Cerebellar cortex (tissue), 1 donor: Measurements from ENCODE around the gene GRAMD1A.
"Not testable (repeated sequence)": the region's sequence is repeated elsewhere in the genome, so short reads cannot be mapped to it uniquely, and the experiment has no call there.

ENCODE experiments used
- DNase-seq: peaks from one replicate; pipeline ENCODE4 v3.0.0-alpha.2; 2015; ENCODE audit warnings: low spot score

Gene GRAMD1A

DNA sequence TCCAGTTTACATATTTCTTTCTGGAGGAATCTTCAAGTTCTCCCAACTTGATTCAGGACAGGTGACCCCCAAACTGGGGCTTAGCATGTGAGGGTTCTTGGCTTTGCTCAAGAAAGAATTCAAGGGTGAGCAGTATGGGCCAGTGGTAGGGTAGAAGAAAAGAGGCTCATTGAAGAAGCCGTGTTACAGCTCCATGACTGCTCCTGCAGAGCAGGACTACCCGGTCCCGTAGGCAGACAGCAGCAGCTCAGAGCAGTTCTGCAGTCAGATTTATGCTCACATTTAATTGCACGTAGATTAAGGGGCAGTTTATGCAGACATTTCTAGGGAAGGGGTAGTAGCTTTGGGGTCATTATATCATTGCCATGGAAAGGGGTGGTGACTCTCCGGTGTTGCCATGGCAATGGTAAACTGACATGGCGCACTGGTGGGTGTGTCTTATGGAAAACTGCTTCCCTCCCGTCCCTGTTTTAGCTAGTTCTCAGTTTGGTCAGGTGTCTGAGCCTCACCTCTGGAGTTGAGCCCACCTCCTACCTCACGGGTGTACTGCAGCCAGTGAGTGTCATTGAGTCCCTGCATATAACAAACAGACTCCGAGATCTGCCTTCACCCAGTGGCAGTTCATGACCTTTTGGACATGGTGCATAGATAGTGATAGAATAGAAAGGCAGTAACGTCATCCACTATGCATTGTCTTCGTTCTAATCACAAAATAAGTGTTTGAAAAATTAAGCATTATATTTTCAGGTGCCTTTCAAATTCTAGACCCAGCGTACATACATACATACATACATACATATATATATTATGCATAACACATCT, 20.1 kb upstream of the GRAMD1A start:
- DNase-seq = no peak

DNA sequence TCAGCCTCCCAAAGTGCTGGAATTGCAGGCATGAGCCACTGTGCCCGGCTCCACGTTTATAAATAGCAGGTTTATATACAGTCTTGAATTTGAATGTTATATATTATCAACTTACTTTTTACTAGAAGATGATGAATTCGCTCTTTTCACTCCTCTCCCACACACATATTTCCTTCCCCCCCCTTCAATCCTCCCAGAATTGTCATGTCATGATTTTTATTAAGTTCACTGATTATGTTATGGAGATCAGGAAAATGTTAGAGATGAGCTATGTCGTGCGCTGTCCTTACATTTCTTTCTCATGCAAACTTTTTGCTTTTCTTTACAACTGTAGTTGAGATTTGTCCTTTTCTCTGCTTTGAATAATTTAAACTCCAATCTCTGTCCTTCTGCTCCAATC, 17.8 kb upstream of the GRAMD1A start:
- no peak for DNase-seq

DNA sequence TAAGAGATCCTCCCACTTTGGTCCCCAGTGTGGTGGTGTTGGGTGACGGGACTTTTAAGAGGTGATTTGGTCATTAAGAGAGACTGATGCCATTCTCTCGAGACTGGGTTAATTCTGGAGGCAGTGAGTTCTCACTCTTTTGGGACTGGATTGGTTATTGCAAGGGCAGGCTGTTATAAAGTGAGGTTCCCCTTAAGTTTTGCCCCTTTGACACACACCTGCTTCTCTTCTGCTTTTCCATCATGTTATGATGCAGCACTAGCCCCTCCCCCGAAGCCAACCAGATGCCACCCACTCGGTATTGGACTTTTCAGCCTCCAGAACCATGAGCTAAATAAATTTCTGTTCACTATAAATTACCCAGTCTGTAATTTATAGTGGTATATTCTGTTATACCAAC, 16.3 kb upstream of the GRAMD1A start:
- DNase-seq = no peak

DNA sequence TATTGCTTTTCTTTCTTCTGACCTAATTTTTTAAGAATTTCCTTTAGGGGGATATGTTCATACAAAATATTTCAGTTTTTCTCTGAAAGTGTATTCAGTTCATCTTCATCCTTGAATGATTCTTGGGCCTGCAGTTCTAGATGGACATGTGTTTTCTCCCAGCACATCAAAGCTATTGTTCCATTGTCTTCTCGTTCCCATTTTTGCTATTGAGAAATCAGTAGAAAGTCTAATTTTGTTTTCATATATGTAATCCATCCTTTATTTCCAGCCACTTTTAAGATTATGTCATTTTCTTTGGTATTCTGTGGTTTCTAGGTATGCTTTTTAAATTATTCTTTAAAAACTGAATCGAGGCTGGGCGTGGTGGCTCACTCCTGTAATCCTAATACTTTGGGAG, 15.8 kb upstream of the GRAMD1A start:
- no peak for DNase-seq

DNA sequence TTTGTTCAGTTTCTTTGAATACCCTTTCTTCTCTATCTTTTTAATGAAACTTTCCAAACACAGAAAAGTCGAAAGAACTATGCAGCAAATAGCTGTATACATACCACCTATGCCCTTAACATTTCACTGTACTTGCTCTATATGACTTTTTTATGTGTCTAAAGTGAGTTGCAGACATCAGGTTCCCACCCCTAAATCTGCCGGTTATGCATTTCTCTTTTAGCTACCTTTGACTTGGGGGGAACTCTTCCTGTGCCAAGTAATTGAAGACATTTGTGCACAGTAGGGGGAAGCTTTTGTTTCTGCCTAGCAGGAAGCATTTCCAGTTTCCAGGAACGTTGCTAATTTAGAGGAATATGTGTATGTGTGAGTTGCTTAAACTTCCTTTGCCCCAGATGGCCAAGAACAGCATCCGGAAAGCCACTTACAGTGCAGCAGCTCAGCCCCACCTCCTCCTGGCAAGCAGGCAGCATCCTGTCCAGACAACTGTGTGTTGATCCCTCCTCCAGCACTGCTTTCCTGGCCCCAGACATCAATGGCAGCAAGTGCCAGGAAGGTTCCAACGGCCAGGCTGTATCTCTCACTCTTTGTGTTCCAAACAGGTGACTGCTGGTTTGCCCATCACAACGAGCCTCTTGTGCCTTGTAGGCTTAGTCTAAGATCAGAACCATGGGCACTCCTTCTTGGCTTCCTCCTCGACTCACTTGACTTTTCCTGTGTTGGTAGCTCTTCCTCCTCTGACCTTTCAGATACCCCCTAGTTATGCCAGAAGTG, 14.7 kb upstream of the GRAMD1A start:
- peak; percentile 94 for DNase-seq

DNA sequence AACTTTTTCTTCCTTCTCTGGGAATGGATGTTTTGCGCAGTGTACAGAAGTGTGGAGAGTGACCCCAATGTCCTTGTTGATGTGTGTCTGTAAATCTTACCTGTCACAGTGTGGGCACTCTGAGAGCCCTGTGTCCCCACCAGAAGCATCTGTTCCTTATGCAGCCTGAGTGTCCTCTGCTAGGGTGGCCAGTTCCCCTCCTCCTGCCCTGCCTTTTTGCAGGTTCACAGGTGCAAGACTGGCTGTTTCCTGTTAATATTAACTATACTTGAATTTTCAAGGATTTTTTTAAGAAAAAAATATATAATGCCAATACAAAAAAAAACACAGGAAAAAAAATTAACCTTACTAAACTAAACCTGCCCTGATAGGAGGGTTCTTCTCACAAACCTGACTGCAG, 12.0 kb upstream of the GRAMD1A start:
- DNase-seq = no peak

DNA sequence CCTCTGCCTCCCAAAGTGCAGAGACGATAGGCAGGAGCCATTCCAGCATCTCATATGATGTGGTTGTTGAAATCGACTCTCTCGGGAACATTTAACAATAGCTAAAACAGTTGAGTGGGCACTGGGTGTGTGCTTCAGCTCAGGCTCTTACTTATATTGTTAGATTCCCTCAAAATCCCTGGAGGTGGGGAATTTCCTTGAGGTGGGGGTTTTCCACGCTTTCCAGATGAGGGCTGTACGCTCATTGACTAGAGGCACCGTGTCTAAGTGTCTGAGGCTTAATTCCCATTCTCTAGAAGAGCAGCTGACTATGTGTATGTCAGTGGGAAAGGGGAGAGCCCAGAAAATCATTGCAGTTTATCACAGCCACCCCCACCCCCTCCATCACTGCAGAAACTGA, 10.8 kb upstream of the GRAMD1A start:
- no peak for DNase-seq

DNA sequence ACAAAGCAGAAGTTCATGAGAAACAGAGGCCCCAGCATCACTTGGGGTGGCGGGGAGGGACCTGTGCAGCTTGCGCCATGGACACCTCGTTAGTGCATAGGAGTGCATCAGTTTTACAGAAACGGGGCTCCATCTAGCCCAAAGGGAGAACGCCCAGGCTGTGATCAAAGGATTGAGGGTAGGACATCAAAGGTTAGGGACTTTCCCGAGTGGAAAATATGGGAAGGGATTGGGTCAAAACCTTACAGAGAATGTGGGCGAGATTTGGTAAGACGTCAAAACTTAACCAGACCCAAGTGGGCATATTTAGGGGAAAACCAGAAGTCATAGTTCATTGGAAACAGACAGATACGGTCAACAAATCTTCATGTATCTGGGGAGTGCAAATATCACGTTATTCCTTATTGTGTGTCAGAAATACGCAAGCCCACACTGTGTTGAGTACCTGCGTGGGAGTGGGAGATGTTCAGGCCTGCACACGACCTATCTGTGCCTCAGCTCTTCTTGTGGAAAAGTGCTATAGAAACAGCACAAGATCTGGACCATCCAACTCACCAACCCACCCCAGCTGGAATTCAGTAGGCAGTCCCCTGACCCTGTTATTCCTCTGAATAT, 9.4 kb upstream of the GRAMD1A start:
- DNase-seq = no peak

DNA sequence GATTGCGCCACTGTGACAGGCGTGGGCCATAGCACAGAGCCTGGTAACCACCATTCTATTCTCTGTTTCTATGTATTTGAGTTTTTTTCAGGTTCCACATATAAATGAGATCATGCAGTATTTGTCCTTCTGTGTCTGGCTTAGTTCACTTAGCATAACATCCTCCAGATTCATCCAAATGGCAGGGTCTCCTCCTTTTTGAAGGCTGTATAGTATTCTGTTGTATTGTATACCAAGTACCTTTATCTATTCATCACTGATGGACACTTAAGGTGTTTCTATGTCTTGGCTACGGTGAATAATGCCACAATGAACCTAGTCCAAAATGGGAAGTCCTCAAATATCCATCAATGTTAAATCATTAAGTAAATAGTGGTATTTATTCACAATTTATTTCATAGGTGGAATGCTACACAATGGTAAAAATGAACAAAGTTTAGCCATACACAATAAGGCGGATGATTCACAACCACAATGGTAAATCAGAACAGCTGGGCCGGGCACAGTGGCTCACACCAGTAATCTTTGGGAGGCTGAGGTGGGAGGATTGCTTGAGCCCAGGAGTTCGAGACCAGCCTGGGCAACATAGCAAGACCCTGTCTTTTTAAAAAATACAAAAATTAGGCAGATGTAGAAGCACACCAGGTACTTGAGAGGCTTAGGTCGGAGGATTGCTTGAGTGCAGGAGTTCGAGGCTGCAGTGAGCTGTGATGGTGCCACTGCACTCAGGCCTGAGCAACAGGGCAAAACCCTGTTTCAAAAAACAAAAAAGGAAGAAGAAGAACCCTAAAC, 8.4 kb upstream of the GRAMD1A start:
- no peak for DNase-seq

DNA sequence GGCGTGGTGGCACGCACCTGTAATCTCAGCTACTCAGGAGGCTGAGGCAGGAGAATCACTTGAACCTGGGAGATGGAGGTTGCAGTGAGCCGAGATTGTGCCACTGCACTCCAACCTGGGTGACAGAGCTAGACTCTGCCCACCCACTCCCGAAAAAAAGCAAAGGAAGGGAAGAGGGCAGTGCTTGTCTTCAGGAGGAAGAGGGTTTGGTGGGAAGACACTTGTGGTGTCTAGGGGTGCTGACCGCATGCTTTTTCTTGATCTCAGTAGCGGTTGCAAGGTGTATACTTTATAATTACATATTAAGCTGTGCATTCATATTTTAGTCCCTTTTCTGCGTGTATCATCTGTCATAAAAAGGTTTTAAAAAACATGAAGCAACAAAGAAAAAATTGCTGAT, 7.5 kb upstream of the GRAMD1A start:
- DNase-seq = not testable (repeated sequence)

DNA sequence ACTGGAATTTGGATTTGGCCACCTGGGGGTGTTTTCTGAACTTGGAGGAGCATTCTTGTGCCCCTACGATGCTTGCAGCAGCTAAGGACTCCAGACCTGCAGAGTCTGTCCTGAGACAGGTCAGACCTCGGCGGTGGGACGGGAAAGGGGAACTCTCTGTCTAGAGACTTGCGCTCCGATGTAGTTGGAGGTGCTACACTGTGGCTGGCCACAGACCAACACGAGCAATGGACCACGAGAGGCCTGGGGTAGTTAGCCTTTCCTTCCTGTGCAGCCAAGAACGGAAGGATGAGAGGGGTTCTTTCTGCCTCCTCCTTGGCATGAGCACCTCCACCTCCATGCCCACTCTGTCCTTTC, 5.9 kb upstream of the GRAMD1A start:
- DNase-seq = no peak

DNA sequence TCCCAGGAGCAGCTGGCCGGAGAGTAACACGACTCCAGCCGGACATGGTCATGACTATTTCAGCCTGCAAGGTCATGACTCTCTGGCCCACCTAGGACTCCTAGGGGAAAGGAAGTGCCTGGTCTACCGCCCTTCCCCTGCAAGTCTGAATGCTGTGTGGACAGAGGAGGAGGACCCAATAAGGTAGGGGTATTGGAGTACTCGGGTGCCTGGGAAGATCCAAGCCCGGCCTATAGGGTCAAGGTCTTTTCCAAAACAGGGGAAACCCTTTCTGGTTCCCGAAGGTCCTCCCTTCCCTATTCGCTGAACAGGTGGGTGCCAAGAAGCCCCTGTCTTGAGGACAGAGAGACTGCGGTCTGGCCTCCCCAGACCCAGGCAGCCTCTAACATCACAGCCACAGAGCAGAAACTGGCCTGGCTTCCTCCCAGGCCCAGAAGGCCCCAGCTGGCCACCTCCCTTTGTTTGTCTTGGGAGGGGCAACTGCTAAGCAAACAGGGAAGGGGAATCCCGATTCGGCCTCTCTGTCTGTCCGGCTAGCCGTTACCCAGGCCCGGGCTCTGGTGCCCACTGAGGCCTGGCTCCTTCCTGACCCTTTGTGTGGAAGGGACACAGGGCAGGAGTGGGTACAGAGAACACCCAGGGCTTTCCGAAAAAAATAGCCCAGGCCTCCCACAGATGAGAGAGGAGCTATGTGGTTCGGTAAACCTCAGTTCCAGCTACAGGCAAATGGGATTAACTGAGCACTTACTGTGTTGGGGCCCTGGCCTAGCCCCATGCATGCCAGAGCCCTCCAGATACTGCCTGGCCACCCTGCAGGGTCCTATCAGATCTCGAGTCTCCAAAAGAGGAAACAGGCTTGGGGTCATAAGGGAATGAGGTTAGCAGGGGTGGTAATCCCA, 5.2 kb upstream of the GRAMD1A start:
- no peak for DNase-seq

DNA sequence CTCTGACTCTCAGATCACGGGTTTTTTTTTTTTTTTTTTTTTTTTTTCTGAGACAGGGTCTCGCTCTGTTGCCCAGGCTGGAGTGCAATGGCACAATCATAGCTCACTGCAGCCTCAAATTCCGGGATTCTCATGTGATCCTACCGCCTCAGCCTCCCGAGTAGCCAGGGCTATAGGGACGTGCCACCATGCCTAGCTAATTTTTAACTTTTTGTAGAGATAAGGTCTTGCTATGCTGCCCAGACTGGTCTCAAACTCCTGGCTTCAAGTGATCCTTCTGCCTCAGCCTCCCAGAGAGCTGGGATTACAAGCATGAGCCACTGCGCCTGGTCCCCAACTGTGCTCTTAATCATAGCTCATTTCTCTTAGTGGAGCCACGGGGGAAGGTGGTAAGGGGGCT, 4.6 kb upstream of the GRAMD1A start:
- no peak for DNase-seq

DNA sequence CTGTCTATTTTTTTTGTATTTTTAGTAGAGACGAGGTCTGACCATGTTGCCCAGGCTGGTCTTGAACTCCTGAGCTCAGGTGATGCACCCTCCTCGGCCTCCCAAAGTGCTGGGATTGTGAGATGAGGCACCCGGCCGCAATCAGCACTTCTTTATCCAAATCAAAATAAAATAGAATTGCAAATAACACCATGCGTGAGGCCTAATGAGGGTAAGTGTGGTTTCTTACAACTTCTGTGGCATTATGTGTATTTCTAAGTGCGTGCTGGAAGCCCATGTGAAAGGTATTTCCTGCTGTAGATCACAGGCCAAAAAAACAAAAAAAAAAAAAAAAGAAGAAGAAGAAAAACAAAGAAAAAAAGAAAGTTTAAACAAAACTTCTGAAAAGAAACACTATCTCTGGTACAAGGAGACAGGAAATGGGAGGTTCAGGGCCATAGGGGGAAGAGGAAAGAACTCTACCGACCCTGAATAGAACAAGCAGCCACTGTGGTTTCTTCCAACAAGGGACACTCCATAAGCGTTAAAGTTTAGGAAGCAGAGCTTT, 3.0 kb upstream of the GRAMD1A start:
- DNase-seq = no peak

DNA sequence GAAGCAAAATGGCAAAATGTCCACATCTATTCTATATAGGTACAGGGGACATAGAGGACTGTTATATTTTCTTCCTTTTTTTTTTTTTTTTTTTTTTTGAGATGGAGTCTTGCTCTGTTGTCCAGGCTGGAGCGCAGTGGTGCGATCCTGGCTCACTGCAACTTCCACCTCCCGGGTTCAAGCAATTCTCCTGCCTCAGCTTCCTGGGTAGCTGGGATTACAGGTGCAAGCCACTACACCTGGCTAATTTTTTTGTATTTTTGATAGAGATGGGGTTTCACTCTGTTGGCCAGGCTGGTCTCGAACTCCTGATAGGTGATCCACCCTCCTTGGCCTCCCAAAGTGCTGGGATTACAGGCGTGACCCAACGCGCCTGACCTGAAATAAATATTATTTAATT, 1.9 kb upstream of the GRAMD1A start:
- not testable (repeated sequence) for DNase-seq

DNA sequence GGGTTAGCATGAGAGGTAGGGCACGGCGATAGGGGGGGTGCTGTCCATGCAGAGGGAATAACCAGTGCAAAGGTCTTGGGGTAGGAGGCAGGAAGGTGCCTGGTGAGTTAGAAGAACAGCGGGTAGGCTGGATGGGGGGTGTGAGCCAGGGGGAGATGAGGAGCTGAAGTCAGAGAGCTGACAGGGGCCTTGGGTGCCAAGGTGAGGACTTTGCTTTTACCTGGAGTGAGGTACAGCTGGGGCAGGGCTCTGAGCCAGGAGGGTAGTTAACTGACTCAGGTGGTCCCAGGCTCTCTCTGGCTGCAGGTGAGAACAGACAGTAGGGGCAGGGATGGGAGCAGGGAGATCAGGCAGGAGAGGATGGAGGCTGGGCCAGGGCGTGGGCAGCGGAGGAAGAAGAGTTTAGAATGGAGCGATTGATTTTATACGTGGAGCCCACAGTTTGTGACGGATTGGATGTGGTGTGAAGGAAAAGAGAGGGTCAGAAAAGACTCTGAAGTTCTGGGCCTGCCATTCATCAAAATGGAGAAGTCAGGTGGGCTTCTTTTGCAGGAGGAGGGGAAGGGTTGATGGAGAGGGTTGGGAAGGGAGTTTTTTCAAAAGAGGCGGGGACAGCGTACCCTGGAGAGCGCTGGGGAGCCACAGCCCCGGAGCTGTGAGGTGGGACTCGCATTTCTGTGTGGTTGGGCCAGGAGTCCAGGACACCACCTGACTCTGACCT, 1.2 kb upstream of the GRAMD1A start:
- no peak for DNase-seq

DNA sequence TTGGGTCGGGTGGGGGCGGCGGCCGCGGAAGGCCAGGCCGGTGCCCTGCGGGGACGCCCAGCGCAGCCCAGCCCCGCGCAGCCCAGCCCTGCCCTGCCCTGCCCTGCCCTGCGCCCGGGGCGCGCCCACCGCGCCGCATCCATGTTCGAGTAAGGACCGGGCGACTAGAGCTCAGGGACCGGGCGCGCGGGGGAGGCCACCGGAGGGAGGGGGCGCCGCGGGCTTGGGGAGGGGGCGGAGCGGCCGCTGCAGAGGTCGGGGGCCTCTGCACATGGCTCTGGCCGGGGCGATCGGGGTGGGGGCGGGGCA, 169 bp downstream of the GRAMD1A start:
- DNase-seq = no peak

DNA sequence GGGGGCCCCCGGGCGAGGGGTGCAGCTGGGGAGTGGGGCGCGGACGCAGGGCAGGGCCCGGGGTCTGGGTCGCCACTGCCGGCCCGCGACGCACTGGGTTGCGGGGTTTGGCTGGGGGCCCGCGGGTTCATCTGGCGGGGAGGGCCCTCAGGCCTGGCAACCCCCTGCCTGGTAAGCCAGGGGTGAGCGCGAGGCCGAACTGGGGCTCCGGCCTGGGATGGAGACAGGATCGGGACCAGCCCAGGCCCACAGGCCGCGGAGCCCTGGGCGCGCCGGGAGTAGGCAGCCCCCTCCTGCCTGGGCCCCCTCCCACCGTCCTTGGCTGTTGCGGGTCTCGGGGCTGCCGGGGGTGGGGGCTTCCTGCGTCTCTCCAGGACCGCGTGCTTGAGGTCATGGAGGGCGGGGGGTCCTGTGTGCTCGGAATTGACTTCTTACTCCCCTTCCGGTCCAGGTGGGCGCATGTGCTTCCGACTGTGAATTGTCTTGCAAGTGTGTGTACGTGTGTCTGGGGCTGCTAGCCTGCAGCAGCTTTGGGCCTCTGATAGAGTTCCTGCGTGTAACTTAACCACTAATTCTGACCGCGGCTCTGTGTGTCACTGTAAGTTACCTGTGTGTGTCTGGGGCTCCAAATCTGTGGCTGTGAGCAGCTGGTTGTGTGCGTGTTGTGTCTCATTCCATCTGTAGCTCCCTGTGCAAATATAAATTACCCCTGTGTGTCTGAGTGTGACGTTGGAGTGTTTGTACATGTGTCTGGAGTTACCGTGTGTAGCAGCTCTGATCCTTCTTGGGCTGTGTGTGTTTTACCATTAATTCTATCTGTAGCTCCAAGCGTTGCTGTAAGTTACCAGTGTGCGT, 751 bp downstream of the GRAMD1A start:
- peak; percentile 49 for DNase-seq

DNA sequence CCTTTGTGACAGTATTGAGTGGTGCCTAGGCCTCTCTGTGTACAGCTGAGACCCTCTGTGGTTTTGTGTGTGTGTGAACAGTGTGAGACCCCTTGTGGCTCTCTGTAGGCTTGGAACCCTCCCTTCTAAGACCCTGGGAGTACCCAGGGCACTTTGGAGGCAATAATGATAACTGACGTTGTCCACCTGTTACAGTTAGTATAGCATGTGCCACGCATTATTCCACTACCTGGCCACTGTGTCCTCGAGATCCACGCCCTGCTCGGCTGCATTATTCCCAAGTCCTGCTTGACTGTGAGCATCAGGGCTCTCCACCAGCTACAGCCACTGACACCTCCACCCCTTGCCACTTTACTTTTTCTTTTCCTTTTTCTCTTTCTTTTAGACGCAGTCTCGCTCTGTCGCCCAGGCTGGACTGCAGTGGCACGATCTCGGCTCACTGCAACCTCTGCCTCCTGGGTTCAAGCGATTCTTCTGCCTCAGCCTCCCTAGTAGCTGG, 2.0 kb downstream of the GRAMD1A start:
- DNase-seq = no peak
